Ovary (tissue), 3 donors: ENCODE data around the gene PRKD3.

ENCODE experiments used
- CTCF ChIP-seq, 3 donors: fragments of 450-650 bp in 2 of 3; fragments of 200-600 bp in 1 of 3; IDR thresholded peaks; one replicate each; pipeline versions ENCODE4 v1.5.1 to v1.8.0; 2016 to 2022; ENCODE audit warnings: antibody characterized with exemption in 3 of 3, mild to moderate bottlenecking in 1 of 3
- EP300 ChIP-seq: sonication (generic); formaldehyde crosslinking; IDR thresholded peaks from one replicate; pipeline ENCODE4 v1.6.1; 2017; ENCODE audit warnings: antibody characterized with exemption
- donor health status: DM: no; HTN: no; CAD: no.

- TF ChIP-seq CTCF (IDR thresholded peaks at IDR 0.05) (no peak), EP300 (no peak)
These were observed 32.9 kb upstream of the PRKD3 start for GRCh38 chr2:37357530-37357929.
